Heart left ventricle (tissue), 16 donors: Measurements from ENCODE around the gene DNAH3. TPM values are rescaled to one million over a fixed set of nuclear protein-coding genes. Genes with fewer than 3 reads are reported as not detected.
"Not testable (repeated sequence)": the region's sequence is repeated elsewhere in the genome, so short reads cannot be mapped to it uniquely, and the experiment has no call there.

Experiments used
- ATAC-seq, 4 donors: fragments of 200-7000 bp; cut with Tn5 transposase; one replicate each; pipeline ENCODE4 v1.9.1; 2020 to 2022; ENCODE audit warnings: moderate library complexity in 4 of 4, mild to moderate bottlenecking in 3 of 4, moderate number of reproducible peaks in 1 of 4
- DNase-seq, 5 donors: peaks; one replicate each; pipeline ENCODE4 v3.0.0-alpha.2; 2020
- H3K27ac ChIP-seq, 12 donors: fragments of 200-600 bp; sonication (generic) in 4 of 12; one replicate each; pipeline versions ENCODE4 v1.5.0 to v1.8.0; 2016 to 2022; ENCODE audit warnings: mild to moderate bottlenecking in 2 of 12
- H3K27me3 ChIP-seq, 9 donors: fragments of 200-600 bp; sonication (generic) in 2 of 9; one replicate each; pipeline versions ENCODE4 v1.5.1 to v1.8.0; 2016 to 2022; ENCODE audit warnings: mild to moderate bottlenecking in 3 of 9
- H3K36me3 ChIP-seq, 9 donors: fragments of 200-600 bp; sonication (generic) in 2 of 9; one replicate each; pipeline versions ENCODE4 v1.5.0 to v1.8.0; 2018 to 2022; ENCODE audit warnings: mild to moderate bottlenecking in 2 of 9
- H3K4me1 ChIP-seq, 12 donors: fragments of 200-600 bp; sonication (generic) in 4 of 12; one replicate each; pipeline versions ENCODE4 v1.5.0 to v1.8.0; 2016 to 2022; ENCODE audit warnings: mild to moderate bottlenecking in 3 of 12
- H3K4me3 ChIP-seq, 12 donors: fragments of 200-600 bp; sonication (generic) in 4 of 12; one replicate each; pipeline versions ENCODE4 v1.5.0 to v1.8.0; 2017 to 2022; ENCODE audit warnings: mild to moderate bottlenecking in 9 of 12, moderate library complexity in 4 of 12
- H3K9me3 ChIP-seq, 12 donors: fragments of 200-600 bp; sonication (generic) in 4 of 12; one replicate each; pipeline versions ENCODE4 v1.5.0 to v1.8.0; 2016 to 2022; ENCODE audit warnings: mild to moderate bottlenecking in 1 of 12
- POLR2A ChIP-seq, 2 donors: fragments of 450-650 bp; IDR thresholded peaks; one replicate each; pipeline ENCODE4 v1.6.1; 2017; ENCODE audit warnings: antibody characterized with exemption in 2 of 2, mild to moderate bottlenecking in 2 of 2, moderate library complexity in 2 of 2
- WGBS, 4 donors: extraction: QIAGEN DNeasy Blood & Tissue Kit in 2 of 4; methylation state at CpG; one replicate each; pipeline versions ENCODE4 v1.1.5 to v1.1.7; 2013 to 2018; 5-methylcytosine and 5-hydroxymethylcytosine counted together
- intact Hi-C, 10 donors: fragments of 100-400 bp; cut with DNase I; formaldehyde crosslinking; loops; one replicate each; pipeline versions ENCODE4 v1.11.1 to v1.14.2; 2022
- polyA plus RNA-seq, 2 donors: library from polyadenylated mRNA; stranded (reverse); fragments of 200-250 nt; gene quantifications; one replicate each; pipeline ENCODE4 v1.2.3, GENCODE V29; 2013
- total RNA-seq, 9 donors: library from RNA; depleted of rRNA in 2 of 9; stranded (reverse); fragments of >200 nt in 2 of 9; fragmentation: NEBNext Ultra II Directional in 3 of 9; extraction: Animal tissue kit (Norgen Biotek cat#: 25700) in 3 of 9; gene quantifications; one replicate each; pipeline versions ENCODE4 v1.1.0 to v1.2.4, GENCODE V29; 2016 to 2023
- TF ChIP-seq, protein P1 (sequence below), 12 donors: fragments of 200-600 bp; sonication (generic) in 4 of 12; IDR thresholded peaks; one replicate each; pipeline versions ENCODE4 v1.5.0 to v1.8.0; 2018 to 2022; ENCODE audit warnings: antibody characterized with exemption in 12 of 12, mild to moderate bottlenecking in 5 of 12
- donor health status: ischemic (EF 13 %, LVEDD 7.1; RV severe dilation, severe dysfunction).
- donor health status: healthy with polysubstance abuse.
- donor health status: DM: no; HTN: yes; CAD: no.
- donor health status: DM: no; HTN: no; CAD: no.
- donor health status: ischemic (EF 25% LVEDD 6.9; RV normal size, moderate dysfunction).
- donor health status: ischemic (EF 25% LVEDD 5.7; RV mildly dilated, moderate dysfunction).
- donor health status: healthy.
- donor health status: DM: yes; HTN: yes; CAD: no.
- donor health status: ischemic (EF 35%, LVEDD 5.7; RV mildly dilated, moderate dysfunction).
- donor health status: nonischemic (EF 11% LVEDD 7.7; RV severe dilation, severe dysfunction).
- donor health status: DM: yes; HTN: yes; CAD: no.
- donor health status: PGD.
- donor health status: ischemic (EF 29% LVEDD 5.4; RV normal size, mild dysfunction).
- donor health status: nonischemic (EF 23%, LVEDD 6.1; RV moderate dilation, normal function).

DNAH3 gene
- total and polyA plus RNA-seq, 11 donors = 0.01 to 2.0 (median 0.87) TPM

- no peak for ATAC-seq
- TF ChIP-seq, protein P1, sequence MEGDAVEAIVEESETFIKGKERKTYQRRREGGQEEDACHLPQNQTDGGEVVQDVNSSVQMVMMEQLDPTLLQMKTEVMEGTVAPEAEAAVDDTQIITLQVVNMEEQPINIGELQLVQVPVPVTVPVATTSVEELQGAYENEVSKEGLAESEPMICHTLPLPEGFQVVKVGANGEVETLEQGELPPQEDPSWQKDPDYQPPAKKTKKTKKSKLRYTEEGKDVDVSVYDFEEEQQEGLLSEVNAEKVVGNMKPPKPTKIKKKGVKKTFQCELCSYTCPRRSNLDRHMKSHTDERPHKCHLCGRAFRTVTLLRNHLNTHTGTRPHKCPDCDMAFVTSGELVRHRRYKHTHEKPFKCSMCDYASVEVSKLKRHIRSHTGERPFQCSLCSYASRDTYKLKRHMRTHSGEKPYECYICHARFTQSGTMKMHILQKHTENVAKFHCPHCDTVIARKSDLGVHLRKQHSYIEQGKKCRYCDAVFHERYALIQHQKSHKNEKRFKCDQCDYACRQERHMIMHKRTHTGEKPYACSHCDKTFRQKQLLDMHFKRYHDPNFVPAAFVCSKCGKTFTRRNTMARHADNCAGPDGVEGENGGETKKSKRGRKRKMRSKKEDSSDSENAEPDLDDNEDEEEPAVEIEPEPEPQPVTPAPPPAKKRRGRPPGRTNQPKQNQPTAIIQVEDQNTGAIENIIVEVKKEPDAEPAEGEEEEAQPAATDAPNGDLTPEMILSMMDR (IDR thresholded peaks at IDR 0.05) = no peak
- TF ChIP-seq POLR2A (IDR thresholded peaks at IDR 0.05) = no peak
- 64 to 87% (median 80%) methylated on average over 1 of the region's 1 CpG for WGBS, 4 donors
Measured at GRCh38 chr16:21197112-21197511, 46.5 kb upstream of the DNAH3 start.

DNA sequence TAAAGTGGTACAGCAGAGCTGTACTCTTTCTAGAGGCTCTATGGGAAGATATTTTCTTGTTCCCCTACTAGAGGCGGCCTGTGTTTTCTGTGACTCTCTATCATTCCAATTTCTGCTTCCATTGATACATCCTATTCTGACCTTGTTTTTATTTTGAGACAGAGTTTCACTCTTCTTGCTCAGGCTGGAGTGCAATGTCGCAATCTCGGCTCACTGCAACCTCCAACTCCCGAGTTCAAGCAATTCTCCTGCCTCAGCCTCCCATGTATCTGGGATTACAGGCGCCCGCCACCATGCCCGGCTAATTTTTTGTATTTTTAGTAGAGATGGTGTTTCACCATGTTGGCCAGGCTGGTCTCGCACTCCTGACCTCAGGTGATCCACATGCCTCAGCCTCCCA, 44.7 kb upstream of the DNAH3 start:
- H3K9me3 ChIP-seq, intact Hi-C loops, H3K4me1 ChIP-seq, H3K36me3 ChIP-seq, H3K27ac ChIP-seq, DNase-seq, ATAC-seq, H3K27me3 ChIP-seq, H3K4me3 ChIP-seq: not testable (repeated sequence)
- WGBS, 4 donors = 89 to 96% (median 93%) methylated on average over 8 of the region's 8 CpGs

More at GRCh38 chr16:21197112-21197511, 46.5 kb upstream of the DNAH3 start:
- intact Hi-C loops = no loop called here
- Histone ChIP-seq H3K36me3 (no peaks in the 10 kb centered on the region), H3K4me3 (no peak overlapping the region), H3K27ac (no peak overlapping the region), H3K9me3 (no peaks in the 10 kb centered on the region), H3K4me1 (no peaks in the 10 kb centered on the region), H3K27me3 (peaks cover 0 to 3% (median 0%) of the 10 kb centered on the region in 9 donors)
- no peak for DNase-seq

- Histone ChIP-seq H3K27me3 (peaks cover 0 to 3% (median 0%) of the 10 kb centered on the region in 9 donors), H3K4me3 (no peak overlapping the region), H3K4me1 (no peaks in the 10 kb centered on the region), H3K27ac (no peak overlapping the region), H3K36me3 (no peaks in the 10 kb centered on the region), H3K9me3 (peaks cover 0 to 3% (median 0%) of the 10 kb centered on the region in 12 donors)
- DNase-seq (no peak), ATAC-seq (no peak)
- WGBS, 4 donors = 44 to 54% (median 46%) methylated on average over 6 of the region's 6 CpGs
- intact Hi-C loops = loop anchor here in 2 of 10 donors (5.0 kb wide), 2 partner anchors 87 to 107 kb away; no protein-coding TSS in a partner anchor
- TF ChIP-seq, protein P1 (IDR thresholded peaks at IDR 0.05) = no peak
- TF ChIP-seq POLR2A (IDR thresholded peaks at IDR 0.05) = no peak
Measured at GRCh38 chr16:21194771-21195301, 44.2 kb upstream of the DNAH3 start.

DNA sequence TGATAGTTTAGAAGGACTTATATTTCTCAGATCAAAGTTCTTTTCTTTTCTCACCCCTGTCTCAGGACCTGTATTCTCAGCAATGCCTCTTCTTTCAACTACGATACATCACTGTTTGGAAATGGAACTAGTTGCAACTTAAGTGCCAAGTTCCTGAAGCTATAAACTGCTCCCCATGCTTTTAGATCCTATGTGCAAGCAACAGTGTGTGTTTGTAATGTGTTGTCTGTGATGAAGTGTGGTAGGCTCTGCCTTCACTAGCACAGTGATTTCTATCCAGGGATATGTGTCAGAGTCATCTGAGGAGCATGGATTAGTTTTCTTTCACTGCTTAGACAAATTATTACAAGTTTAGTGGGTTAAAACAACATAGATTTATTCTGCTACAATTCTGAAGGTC, 42.3 kb upstream of the DNAH3 start:
- Histone ChIP-seq H3K4me3 (no peak overlapping the region), H3K27me3 (peaks cover 0 to 3% (median 0%) of the 10 kb centered on the region in 9 donors), H3K9me3 (peaks cover 0 to 3% (median 0%) of the 10 kb centered on the region in 12 donors), H3K4me1 (peaks cover 0 to 7% (median 2%) of the 10 kb centered on the region in 12 donors), H3K27ac (no peak overlapping the region), H3K36me3 (no peaks in the 10 kb centered on the region)
- TF ChIP-seq POLR2A (IDR thresholded peaks at IDR 0.05) = no peak
- TF ChIP-seq, protein P1 (IDR thresholded peaks at IDR 0.05) = no peak
- WGBS, 4 donors = 71 to 91% (median 90%) methylated on average over 1 of the region's 1 CpG
- no peak for DNase-seq
- ATAC-seq = no peak
- intact Hi-C loops = loop anchor here in 2 of 10 donors (5.0 kb wide), 2 partner anchors 89 to 109 kb away; no protein-coding TSS in a partner anchor

GRCh38 chr16:21190599-21190998, 40.0 kb upstream of the DNAH3 start:
- no peak for DNase-seq
- intact Hi-C loops = loop anchor here in 2 of 10 donors (5.0 kb wide), 2 partner anchors 92 to 112 kb away; no protein-coding TSS in a partner anchor
- no peak for ATAC-seq
- peaks cover 0 to 7% (median 2%) of the 10 kb centered on the region in 12 donors for H3K4me1 ChIP-seq
- H3K27ac ChIP-seq = no peak overlapping the region
- no peaks in the 10 kb centered on the region for H3K36me3 ChIP-seq
- peaks cover 0 to 3% (median 0%) of the 10 kb centered on the region in 9 donors for H3K27me3 ChIP-seq
- peaks cover 0 to 3% (median 0%) of the 10 kb centered on the region in 12 donors for H3K9me3 ChIP-seq
- no peak overlapping the region for H3K4me3 ChIP-seq
- TF ChIP-seq, protein P1 (IDR thresholded peaks at IDR 0.05) = no peak
- no peak for TF ChIP-seq POLR2A (IDR thresholded peaks at IDR 0.05)
